DLD1 (cell line): ENCODE results near the gene FLACC1.
"Not testable (repeated sequence)": the region's sequence is repeated elsewhere in the genome, so short reads cannot be mapped to it uniquely, and the experiment has no call there.

ENCODE experiments used
- in situ Hi-C: cut with HindIII; loops from 2 replicates; pipeline ENCODE4 v1.10.0; 2017; ENCODE audit warnings: low sequenced_read_pairs

Gene FLACC1

DNA sequence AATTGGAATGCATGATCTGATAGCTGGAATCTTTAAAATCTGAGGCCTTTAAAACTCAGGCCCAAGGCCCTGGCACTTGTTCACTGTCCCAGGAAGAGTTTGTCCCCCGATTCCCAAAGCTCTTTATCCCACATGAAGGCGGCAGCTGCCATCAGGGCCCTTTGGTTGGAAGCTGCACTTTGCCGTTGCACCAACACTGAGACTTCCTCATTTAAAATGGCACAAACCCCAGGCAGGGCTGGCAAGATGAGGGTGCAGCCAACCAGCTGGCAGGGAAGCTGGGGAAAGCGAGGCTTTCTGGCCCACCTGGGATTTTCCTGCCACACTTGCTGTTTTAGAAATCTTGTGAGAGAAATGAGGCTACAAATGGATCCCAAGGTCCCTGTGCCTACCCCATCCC, 6.3 kb downstream of the FLACC1 start:
- in situ Hi-C loops: no loop called here

DNA sequence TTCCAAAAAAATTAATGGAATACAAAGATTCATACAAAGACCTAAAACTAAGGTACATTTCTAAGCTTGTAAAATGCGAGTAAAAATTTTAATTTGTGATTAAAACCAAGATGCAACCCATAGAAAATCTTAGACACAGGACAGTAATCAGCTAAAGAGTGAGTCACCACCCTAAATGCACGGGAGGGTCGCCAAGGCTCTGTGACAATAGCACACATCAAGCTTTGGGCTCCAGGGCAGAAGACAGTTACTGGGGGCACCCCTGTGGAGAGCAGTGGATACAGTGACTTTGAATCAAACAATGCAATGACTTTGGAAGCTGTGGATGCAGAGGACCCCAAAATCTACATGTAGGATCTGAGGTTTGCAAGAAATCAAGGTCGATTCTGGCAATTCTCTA, 7.5 kb downstream of the FLACC1 start:
- in situ Hi-C loops: no loop called here

DNA sequence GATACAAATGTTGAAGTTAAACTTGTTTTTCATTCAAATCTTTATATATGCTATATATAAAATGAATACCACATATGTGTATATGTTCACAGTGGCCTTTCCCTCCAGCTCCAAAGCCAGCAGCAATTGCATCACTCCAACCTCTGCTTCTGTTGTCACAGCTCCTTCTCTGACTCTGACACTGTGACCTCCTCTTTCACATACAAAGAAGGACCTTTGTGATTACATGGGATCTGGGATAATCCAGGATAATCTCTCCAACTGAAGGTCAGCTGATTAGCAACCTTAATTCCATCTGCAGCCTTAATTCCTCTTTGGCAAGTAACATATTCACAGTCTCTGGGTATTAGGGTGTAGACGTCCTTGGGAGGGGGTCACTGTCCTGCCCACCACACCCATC, 8.4 kb downstream of the FLACC1 start:
- in situ Hi-C loops: no loop called here

DNA sequence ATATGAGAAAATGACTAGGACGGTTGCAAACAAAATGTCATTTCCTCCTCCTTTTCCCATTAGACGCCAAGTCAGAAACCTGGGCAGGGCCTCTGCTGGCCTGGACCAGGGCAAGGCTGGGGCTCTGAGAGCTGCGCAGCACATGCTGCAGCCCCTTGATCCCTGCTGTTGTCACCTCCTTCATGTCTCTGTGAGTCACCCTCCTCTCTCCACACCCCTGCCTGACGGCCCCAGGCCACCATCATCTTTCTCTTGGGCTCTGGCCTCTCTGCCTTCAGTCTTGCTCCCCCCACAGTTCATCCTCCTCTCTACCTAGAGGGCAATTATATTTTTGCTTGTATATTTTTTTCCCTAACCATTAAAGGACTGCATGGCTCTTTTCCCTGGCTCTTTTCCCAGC, 10.0 kb downstream of the FLACC1 start:
- in situ Hi-C loops: no loop called here

DNA sequence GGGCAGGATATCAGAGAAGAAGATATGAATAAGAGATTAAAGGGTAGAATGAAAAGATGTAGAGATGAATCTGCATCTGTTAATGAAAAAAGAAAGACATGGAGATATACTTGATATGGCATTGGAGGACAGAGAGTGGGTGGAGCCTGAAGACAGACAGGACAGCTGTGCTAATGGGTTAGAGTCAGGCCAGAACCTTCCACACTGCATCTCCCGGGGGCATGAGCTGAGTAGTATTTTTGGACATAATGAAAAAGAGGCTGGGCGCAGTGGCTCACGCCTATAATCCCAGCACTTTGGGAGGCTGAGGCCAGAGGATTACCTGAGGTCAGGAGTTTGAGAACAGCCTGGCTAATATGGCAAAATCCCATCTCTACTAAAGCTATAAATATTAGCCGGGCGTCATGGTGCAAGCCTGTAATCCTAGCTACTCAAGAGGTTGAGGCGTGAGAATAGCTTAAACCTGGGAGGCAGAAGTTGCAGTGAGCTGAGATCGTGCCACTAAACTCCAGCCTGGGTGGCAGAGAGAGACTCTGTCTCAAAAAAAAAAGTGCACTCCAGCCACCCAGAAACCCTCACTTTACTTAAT, 11.4 kb downstream of the FLACC1 start:
- in situ Hi-C loops: no loop called here

DNA sequence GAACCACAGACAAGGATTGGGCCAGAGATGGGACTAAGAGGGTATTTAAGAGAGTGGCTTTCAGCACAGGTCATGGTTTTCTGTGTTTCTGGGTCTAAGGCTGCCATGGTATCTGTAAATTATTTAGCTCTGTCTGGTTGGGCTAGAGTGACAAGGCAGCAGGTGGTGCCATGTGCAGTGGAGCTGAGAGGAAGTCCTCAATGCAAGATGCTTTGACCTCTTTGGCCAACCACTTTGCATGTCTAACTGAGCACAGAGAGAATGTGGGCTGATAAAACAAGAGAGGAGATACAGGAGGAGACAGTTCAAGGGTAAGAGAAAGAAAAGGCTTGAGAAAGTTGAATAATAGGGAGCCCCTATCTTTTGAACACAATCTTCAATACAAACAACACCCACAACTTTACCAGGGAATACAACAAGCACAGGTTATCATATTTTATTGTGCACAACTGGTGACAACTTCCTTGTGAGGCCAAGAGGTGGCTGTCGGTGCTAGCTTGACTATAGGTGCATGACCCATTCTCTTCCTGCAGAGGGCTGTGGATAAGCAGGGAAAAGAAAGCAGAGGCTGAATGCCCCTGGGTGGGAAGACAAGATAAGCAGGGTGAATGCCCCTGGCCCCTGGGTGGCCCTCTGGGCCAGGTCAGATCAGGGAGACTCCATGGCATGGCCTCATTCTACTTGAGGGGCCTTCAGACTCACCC, 12.3 kb downstream of the FLACC1 start:
- in situ Hi-C loops: no loop called here

DNA sequence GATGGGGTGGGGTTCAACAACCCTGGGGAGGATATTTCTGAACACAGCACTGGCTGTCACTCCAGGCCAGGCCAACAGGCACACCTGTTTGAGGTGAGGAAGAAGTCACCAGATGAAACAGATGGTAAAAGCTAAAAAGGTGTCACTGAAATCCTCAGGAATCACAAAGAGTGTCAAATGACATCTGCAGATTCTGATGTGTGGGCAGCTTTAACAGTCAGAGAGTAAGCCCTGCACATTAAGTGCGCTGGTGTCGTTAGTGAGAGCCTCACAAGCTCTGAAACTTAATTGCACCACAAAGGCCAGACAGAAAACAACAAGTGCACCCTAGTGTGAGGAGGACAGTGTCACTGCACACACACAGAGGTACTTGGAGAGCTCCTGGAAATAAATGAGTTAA, 13.6 kb downstream of the FLACC1 start:
- in situ Hi-C loops: no loop called here

DNA sequence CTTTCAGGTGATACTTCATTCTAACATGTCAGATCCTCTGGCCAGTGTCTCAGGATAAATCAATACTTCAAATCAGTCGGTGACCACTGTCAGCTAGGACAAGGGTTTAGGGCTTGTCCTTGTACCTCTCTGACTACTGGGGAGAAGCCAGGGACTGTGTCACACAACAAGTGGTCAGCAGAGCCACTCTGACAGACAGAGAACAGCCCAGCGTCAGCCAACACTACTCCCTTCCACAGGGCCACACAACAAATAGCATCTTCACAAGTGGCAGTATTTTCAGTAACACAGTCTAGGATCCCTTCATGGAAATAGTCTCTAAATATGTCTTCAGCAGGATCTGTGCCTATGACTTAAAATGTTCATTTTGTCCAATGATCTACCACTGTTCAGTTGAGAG, 14.2 kb downstream of the FLACC1 start:
- in situ Hi-C loops: no loop called here

DNA sequence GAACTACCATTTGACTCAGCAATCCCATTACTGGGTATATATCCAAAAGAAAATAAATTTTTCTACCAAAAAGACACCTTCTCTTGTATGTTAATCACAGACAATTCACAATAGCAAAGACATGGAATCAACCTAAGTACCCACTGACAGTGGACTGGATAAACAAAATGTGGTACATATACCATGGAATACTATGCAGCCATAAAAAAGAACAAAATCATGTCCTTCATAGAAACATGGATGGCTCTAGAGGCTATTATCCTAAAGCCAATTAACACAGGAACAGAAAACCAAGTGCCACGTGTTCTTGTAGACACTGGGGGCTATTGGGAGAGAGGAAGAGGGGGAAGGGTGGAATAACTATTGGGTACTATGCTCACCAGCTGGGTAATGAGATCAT, 27.7 kb downstream of the FLACC1 start:
- in situ Hi-C loops: no loop called here

DNA sequence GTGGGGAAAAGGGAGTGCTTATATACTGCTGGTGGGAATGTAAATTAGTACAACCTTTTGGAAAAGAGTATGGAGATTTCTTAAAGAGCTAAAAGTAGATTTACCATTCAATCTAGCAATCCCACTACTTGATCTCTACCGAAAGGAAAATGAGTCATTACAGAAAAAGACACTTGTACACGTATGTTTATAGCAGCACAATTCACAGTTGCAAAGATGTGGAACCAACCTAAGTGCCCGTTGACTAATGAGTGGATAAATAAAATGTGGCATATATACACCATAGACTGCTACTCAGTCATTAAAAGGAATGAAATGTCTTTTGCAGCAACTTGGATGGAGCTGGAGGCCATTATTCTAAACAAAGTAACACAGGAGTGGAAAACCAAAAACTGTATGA, 29.5 kb downstream of the FLACC1 start:
- in situ Hi-C loops: no loop called here

DNA sequence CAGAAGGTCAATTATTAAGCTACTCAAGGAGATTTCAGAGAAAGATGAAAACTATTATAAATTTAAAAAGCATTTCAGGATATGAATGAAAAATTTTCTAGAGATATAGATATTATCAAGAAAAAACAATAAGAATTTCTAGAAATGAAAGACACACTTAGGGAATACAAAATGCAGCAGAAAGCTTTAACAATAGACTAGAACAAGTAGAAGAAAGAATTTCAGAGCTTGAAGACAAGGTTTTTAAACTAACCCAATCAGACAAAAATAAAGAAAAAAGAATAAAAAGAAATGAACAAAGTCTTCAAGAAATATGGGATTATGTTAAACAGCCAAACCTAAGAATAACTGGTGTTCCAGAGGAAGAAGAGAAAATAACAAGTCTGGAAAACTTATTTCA, 34.4 kb downstream of the FLACC1 start:
- in situ Hi-C loops: no loop called here

DNA sequence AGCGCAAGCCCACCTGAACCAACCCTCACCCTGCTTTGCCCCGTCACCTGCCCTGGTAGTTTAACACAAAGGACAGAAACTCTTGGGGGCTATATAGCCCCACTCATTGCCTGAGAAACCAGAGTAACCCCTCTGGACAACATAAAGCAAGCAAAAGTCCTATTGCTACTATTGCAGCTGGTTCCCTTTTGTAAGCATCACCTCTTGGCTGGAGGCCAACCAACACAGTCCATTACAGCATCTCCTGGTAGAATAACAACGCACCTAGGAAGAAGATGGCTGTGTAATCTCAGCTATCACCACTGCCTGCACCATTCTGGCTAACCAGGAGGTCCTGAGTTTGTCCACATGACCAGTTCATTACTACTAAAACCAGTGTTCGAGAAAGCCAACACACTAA, 36.4 kb downstream of the FLACC1 start:
- in situ Hi-C loops: no loop called here

DNA sequence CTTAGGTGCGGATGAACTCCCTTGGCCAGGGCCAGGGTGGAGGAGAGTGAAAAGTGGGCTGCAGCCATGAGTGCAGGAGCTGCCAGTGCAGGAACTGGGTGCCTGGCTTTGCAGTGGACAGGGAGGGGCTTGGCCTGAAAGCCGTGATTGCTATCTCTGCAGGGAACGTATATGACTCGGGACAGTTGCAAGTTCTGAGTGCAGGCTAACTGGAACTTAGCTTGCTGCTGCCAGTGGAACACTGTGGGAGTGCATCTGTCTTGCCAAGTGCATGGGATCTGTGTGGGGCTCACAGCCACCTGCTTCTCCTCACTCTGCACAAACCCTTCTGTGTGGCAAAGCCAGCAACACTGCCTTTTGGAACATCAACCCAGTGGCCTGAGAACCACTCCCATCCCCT, 36.9 kb downstream of the FLACC1 start:
- in situ Hi-C loops: no loop called here

DNA sequence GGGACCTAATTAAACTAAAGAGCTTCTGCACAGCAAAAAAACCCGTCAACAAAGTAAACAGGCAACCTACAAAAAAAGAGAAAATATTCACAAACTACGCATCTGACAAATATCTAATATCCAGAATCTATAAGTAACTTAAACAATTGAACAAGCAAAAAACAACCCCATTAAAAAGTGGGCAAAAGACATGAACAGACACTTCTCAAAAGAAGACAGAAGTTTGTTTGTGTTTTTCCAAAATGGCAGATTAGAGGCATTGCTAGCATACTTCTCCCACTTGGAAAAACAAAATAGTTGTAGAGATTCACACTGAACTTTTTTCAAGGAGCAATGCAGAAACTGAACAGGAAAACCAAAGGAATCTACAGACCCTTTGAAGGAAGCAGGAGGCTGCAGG, 37.6 kb downstream of the FLACC1 start:
- in situ Hi-C loops: no loop called here

DNA sequence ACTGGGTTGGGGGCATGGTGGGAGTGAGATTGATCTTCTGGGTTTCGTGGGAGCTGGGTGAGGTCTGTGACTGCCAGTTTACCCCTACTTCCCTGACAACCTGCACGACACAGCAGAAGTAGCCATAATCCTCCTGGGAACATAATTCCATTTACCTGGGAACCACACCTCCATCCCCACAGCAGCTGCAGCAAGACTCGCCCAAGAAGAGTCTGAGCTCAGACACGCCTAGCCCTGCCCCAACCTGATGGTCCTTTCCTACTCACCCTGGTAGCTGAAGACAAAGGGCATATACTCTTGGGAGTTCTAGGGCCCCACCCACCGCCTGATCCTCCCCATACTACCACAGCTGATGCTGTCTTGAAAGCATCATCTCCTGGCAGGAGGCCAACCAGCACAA, 43.8 kb downstream of the FLACC1 start:
- in situ Hi-C loops: no loop called here

DNA sequence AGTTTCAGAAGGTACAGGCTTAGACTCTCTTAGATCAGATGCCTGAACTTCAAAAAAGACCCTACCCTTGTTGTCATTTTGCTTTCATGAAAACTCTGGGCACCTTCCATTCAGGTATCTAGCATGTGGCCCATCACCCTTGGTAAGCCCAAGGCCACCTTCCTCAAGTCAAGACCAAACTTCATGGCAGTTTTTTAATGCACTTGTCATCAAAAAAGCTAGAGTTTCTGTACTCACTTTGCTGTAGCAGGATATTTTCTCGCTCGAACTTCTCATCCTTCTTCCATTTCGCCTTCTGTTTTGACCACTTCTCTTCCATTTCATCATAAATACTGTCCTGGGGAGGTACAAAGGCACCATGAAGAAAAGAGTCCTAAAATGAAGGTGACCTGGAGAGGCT, 48.2 kb downstream of the FLACC1 start:
- in situ Hi-C loops: no loop called here

DNA sequence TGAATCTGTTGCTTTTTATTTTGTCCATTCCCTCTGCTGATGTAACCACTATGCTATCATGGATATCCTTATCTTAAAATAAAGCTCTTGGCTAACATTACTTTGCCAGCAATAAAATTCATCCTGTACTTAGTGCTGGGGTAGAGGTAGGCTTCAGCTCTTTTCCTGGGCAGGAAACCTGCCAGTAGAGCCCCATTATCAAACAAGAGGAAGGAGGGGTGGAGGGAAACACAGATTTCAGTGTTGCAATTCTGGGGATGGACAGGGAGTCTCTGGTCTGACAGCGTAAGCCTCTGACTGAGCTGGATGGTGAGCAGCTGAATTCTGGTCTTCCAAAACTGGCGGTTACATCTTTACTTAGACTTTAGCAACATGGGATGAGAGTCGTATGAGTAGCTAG, 49.3 kb downstream of the FLACC1 start:
- in situ Hi-C loops: no loop called here

DNA sequence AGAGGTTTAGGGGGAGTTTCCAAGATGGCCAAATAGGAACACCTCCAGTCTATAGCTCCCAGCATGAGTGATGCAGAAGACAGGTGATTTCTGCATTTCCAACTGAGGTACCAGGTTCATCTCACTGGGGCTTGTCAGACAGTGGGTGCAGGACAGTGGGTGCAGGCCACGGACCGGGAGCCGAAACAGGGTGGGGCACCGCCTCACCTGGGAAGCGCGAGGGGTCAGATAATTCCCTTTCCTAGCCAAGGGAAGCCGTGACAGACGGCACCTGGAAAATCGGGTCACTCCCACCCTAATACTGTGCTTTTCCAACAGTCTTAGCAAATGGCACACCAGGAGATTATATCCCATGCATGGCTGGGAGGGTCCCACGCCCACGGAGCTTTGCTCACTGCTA, 57.2 kb downstream of the FLACC1 start:
- in situ Hi-C loops: not testable (repeated sequence)

DNA sequence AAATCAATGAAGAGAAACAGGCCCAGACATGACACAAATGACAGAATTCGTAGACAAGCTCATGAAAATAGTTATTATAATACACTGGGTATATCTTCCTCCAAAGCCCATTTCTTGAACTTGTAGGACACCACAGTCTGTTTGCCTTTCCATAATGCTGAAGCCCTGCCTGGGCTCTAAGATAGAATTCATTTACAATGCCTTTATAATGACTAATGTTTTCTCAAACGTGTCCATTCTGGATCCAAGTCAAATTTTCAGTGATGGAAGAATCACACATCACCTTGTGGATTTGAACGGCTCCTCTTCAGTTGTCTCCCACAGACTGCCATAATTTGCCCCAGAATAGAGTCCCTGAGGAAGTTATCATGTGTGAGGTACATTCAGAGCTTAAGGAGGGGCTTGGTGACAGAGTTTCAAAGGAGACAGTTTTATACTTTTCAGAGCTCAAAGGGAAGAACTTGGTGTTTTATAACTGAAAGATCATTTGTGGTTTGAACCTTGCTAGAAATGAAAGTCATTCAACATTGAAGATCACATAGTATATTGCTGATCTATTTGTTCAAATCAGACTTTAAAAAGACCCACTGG, 58.6 kb downstream of the FLACC1 start:
- in situ Hi-C loops: no loop called here

DNA sequence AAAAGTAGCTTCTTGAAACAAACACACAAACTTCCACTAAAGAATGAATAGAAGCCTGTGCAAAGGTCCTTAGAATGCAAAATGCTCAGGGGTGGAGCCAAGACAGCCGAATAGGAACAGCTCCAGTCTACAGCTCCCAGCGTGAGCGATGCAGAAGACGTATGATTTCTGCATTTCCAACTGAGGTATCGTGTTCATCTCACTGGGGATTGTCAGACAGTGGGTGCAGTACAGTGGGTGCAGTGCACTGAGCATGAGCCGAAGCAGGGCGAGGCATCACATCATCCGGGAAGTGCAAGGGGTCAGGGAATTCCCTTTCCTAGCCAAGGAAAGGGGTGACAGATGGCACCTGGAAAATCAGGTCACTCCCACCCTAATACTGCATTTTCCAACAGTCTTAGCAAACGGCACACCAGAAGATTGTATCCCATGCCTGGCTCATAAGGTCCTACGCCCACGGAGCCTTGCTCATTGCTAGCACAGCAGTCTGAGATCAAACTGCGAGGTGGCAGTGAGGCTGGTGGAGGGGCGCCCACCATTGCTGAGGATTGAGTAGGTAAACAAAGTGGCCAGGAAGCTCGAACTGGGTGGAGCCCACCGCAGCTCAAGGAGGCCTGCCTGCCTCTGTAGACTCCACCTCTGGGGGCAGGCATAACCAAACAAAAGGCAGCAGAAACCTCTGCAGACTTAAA, 66.5 kb downstream of the FLACC1 start:
- in situ Hi-C loops: not testable (repeated sequence)

DNA sequence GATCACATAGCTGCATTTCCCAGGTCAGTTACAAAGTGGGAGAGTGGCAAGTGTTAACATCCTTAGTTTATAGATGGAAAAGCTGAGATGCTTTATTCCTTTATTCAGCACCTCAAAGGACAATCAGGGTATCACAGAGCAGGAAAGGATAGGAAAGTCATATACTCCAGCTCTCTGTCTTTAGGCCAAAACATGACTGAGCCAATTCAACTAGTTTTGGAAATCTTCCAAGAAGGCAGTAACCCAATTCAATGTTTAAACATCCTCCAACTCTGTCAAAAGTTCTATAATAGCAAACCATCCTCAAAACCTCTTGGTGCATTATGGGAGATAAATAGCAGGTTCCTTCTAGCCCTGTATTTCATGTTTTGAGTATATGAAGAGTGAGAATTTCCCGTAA, 71.6 kb downstream of the FLACC1 start:
- in situ Hi-C loops: no loop called here
